Esophagus squamous epithelium (tissue), 4 donors: Measurements from ENCODE around the gene GRIK4.

Experiments
- CTCF ChIP-seq, 6 experiments: fragments of 450-650 bp in 4 of 6; fragments of 200-600 bp in 2 of 6; sonication (generic) in 2 of 6; IDR thresholded peaks; one replicate each; pipeline ENCODE4 v1.5.1; 2016 to 2019; ENCODE audit warnings: antibody characterized with exemption in 6 of 6, mild to moderate bottlenecking in 4 of 6, moderate library complexity in 4 of 6
- POLR2A ChIP-seq, 4 donors: fragments of 450-650 bp; IDR thresholded peaks; one replicate each; pipeline ENCODE4 v1.6.1; 2017; ENCODE audit warnings: antibody characterized with exemption in 4 of 4, mild to moderate bottlenecking in 4 of 4, moderate library complexity in 3 of 4

DNA sequence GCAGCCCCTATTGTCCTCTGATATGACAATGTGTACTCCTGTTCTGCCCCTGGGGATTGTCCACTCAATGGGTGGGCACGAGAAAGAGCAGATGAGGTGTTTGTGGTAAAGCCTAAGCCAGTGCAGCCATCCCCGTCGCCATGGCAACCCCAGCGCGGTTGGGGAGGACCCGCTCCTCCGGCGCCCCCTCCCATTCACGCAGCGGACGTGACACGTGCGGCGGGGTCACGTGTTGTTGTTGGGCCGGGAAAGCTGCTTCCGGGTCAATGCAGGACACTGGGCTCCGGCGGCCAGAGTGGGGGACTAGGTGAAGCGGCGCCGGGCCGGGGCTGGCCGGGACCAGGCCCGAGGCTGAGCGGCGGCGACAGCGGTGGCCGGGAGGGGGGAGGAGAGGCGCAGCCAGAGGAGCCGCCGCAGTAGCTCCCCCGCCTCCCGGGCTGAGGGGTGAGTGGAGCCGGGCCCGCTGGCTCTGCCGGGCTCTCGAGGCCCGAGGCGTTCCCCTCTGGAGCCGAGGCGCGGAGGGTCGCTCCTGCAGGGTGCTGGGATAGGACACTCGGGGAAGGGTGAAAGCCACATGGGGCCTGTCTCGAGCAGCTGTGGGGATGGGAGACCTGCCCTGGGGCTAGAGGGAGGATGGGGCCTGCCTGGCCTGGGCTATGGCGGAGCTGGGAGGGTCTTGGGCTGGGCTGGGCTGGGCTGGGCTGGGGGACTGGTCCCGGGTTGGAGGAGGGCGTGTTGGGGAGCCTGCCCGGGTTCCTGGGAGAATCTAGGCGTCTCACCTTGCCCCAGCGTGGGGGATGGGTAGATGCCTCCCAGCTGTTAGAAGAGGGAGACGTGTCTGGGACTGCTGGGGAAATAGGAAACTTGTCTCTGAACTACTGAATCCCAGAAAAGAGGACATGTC, 512.6 kb downstream of the GRIK4 start, which contains the start of gene TBCEL:
- TF ChIP-seq CTCF (IDR thresholded peaks at IDR 0.05): no peak
- TF ChIP-seq POLR2A (IDR thresholded peaks at IDR 0.05): peak in 1 of 4 donors; percentile 32
